HL-60 (cell line): ENCODE data around the gene BMP6.

Experiments used
- DNase-seq, 2 experiments: peaks; one replicate each; pipeline ENCODE4 v3.0.0-alpha.2; 2010 to 2020; ENCODE audit warnings: low read depth in 1 of 2, low spot score in 1 of 2
- H3K27ac ChIP-seq: fragments of 250-450 bp; sonication (Bioruptor Pico); replicated peaks from 2 replicates; pipeline ENCODE4 v1.5.1; 2020; ENCODE audit warnings: mild to moderate bottlenecking, moderate library complexity
- H3K27me3 ChIP-seq: fragments of 250-450 bp; sonication (Bioruptor Pico); 2 replicates; pipeline ENCODE4 v1.5.1; 2021; ENCODE audit warnings: mild to moderate bottlenecking, moderate library complexity; ENCODE audit not compliant: insufficient read depth, poor library complexity, severe bottlenecking
- H3K4me3 ChIP-seq: replicated peaks from 2 replicates; pipeline ENCODE4 v1.5.1; 2011; ENCODE audit warnings: mild to moderate bottlenecking, control low read depth, low read length; ENCODE audit not compliant: insufficient read depth
- GABPA ChIP-seq: IDR thresholded peaks from 2 replicates; pipeline ENCODE4 v1.6.1; 2012; ENCODE audit warnings: low read depth
- POLR2AphosphoS5 ChIP-seq: IDR thresholded peaks from 2 replicates; pipeline ENCODE4 v1.6.1; 2012; ENCODE audit warnings: low read depth
- REST ChIP-seq: IDR thresholded peaks from 2 replicates; pipeline ENCODE4 v1.6.1; 2012; ENCODE audit warnings: low read depth; ENCODE audit not compliant: insufficient replicate concordance
- SPI1 ChIP-seq: IDR thresholded peaks from 2 replicates; pipeline ENCODE4 v1.6.1; 2012; ENCODE audit warnings: low read depth, mild to moderate bottlenecking, borderline replicate concordance
- TF ChIP-seq, protein P1 (sequence below): IDR thresholded peaks from one replicate; pipeline ENCODE4 v1.5.1; 2011; ENCODE audit warnings: low read length, control low read depth, inconsistent platforms; ENCODE audit not compliant: insufficient read depth

BMP6 gene

GRCh38 chr6:7787731-7788130, 61.8 kb downstream of the BMP6 start:
- no peak overlapping the region for H3K27ac ChIP-seq
- DNase-seq: no peak
- H3K4me3 ChIP-seq: no peak overlapping the region
- TF ChIP-seq REST: no peak
- no peak for TF ChIP-seq SPI1
- TF ChIP-seq GABPA: no peak
- peaks cover 6% of the 10 kb centered on the region for H3K27me3 ChIP-seq

- Histone ChIP-seq H3K27ac (no peak overlapping the region), H3K4me3 (no peak overlapping the region), H3K27me3 (peaks cover 3% of the 10 kb centered on the region)
- no peak for DNase-seq
- no peak for TF ChIP-seq SPI1
- no peak for TF ChIP-seq POLR2AphosphoS5
- no peak for TF ChIP-seq REST
- TF ChIP-seq GABPA: no peak
- TF ChIP-seq, protein P1, sequence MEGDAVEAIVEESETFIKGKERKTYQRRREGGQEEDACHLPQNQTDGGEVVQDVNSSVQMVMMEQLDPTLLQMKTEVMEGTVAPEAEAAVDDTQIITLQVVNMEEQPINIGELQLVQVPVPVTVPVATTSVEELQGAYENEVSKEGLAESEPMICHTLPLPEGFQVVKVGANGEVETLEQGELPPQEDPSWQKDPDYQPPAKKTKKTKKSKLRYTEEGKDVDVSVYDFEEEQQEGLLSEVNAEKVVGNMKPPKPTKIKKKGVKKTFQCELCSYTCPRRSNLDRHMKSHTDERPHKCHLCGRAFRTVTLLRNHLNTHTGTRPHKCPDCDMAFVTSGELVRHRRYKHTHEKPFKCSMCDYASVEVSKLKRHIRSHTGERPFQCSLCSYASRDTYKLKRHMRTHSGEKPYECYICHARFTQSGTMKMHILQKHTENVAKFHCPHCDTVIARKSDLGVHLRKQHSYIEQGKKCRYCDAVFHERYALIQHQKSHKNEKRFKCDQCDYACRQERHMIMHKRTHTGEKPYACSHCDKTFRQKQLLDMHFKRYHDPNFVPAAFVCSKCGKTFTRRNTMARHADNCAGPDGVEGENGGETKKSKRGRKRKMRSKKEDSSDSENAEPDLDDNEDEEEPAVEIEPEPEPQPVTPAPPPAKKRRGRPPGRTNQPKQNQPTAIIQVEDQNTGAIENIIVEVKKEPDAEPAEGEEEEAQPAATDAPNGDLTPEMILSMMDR: no peak
Observed at GRCh38 chr6:7794509-7794908, 68.6 kb downstream of the BMP6 start.

DNA sequence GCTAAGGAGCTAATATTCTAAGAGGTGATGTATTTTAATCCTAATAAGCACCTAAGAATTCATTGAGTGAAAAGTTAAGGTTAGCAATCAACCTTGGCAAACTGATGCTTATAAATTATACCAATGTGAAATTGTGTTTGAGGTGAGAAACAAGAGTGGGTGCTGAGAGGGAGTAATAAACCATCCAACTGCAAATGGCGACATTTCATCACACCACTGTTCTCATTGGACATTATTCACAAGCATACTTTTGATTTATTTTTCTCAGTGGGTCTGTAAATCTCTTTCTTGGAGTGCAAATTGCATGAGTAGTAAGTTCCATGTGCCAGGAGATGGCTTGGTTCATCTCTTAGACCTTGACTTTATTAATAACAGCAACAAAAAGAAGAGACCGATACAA, 71.5 kb downstream of the BMP6 start:
- DNase-seq: no peak
- no peak overlapping the region for H3K27ac ChIP-seq
- peaks cover 3% of the 10 kb centered on the region for H3K27me3 ChIP-seq
- TF ChIP-seq, protein P1: no peak
- TF ChIP-seq POLR2AphosphoS5: no peak
- no peak for TF ChIP-seq SPI1
- no peak for TF ChIP-seq GABPA
- no peak for TF ChIP-seq REST
- H3K4me3 ChIP-seq: no peak overlapping the region
